Fibroblast of mammary gland (primary cell): ENCODE data around the gene MITF.

ENCODE experiments used
- DNase-seq: peaks from one replicate; pipeline ENCODE4 v3.0.0-alpha.2; 2010; ENCODE audit warnings: low read depth
- H3K4me3 ChIP-seq: 2 replicates; pipeline ENCODE4 v1.5.1; 2011; ENCODE audit warnings: low read depth, mild to moderate bottlenecking, low read length, moderate library complexity; ENCODE audit not compliant: control insufficient read depth
- TF ChIP-seq, protein P1 (sequence below): conservative IDR thresholded peaks from 2 replicates; pipeline ENCODE4 v1.5.1; 2011; ENCODE audit warnings: low read depth, low read length, inconsistent platforms; ENCODE audit not compliant: control insufficient read depth, insufficient read depth

Gene MITF

DNA sequence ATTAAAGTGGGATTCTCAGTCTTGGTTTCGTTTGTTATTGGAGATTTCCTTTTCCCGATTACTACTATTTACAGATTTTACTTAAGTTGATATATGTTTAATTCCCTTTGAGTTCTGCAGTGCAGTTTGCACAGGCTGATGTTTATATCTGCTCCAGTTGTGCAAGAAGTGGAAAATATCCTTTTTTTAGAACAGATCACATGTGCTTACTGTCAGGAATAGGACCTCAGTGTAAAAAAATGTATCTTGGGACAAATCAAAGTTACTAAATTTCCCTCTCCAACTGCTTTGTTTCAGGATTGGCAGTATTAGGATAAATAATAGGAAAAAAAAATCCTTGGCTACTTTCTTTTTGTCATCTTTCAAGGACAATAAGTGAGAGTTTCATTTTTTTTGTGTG is 6.9 kb downstream of the MITF start:
- no peak overlapping the region for H3K4me3 ChIP-seq
- DNase-seq = peak; percentile 56
- TF ChIP-seq, protein P1, sequence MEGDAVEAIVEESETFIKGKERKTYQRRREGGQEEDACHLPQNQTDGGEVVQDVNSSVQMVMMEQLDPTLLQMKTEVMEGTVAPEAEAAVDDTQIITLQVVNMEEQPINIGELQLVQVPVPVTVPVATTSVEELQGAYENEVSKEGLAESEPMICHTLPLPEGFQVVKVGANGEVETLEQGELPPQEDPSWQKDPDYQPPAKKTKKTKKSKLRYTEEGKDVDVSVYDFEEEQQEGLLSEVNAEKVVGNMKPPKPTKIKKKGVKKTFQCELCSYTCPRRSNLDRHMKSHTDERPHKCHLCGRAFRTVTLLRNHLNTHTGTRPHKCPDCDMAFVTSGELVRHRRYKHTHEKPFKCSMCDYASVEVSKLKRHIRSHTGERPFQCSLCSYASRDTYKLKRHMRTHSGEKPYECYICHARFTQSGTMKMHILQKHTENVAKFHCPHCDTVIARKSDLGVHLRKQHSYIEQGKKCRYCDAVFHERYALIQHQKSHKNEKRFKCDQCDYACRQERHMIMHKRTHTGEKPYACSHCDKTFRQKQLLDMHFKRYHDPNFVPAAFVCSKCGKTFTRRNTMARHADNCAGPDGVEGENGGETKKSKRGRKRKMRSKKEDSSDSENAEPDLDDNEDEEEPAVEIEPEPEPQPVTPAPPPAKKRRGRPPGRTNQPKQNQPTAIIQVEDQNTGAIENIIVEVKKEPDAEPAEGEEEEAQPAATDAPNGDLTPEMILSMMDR = no peak

DNA sequence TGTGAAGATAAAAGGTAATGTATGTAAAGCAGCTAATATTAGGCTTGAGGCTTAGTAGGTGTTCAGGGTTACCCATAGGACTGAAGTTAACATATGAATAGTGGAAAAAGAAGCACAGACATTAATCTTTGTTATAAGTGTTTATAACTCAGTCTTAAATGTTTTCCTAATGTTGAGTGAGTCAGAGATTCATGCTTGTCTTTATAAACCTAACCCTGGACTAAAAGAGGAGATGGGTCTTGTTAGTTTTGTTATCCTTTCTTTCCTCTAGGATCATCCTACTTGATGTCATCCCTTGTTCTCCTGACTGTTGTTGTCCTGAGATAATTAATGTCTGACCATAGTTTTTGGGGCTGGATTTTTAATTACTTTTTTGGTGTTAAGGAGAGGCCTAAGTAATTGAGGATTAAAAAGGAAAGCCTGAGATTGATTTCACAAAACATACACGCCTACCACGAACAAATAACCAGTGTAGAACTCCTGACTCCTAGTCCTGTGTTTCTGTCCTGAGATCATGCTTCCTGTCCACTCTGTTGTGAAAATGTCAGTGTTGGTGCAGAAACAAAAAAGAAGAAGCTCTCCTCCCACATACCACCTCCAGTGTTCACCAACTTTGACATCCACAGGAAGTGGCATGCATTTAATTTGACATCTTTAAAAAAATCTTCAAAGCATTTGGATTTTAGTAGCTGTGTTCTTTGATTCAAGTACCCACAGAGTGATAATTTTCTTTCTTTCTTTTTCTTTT is 8.4 kb downstream of the MITF start:
- DNase-seq = peak; percentile 34
- TF ChIP-seq, protein P1 = no peak
- no peak overlapping the region for H3K4me3 ChIP-seq

DNA sequence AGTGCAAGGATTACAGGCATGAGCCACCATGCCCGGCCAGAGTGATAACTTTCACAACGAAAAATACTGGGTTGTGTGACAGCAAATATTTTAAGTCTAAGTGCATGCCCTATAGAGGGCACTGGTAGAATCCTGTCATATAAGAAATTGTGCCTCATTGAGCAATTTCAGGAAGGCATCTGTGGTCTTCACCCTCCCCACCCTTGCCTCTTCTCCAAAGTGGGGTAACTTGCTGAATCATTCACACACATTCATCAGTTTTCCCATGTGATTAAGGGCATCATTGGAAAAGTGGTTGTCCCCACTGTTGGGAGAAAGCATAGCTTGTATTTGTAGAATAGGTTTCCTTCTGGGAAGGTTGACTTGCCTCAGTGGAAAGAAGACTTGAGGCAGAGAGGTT is 9.2 kb downstream of the MITF start:
- H3K4me3 ChIP-seq = no peak overlapping the region
- DNase-seq = no peak
- TF ChIP-seq, protein P1 = no peak

DNA sequence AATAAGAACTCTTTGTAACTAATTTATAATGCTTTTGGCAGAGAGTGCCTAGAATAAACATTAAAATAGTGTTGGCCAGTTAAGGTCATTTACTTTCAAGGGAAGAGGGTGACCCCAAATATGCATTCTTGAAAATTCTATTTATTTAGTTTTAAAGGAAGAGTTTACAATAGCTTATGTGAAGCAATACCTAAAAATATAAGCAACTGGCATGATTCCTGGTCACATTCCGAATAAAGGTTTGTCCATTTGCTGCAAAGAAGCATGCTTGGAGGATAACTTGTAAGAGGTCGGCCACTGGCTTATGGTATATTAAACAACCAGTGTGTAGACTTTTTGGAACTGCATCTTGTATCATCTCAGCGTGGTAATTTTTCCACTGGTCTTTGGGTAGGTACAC is 10.2 kb downstream of the MITF start:
- H3K4me3 ChIP-seq = no peak overlapping the region
- TF ChIP-seq, protein P1 = no peak
- no peak for DNase-seq

DNA sequence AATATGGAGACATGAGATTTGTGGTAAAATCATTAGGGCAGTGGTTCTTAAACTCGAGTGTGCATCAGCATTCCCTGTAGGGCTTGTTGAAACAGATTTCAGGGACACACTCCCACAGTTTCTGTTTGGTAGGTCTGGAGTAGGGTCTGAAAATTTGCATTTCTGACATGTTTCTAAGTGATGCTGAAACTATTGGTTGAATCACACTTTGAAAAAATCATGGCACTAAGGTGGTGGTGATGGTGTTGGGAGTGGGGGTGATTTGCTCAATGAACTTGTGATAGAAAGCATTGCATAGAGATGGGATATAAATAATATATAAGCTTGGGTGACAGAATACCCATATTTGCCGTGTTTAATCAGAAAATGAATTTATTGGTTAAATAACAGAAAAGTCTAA is 11.3 kb downstream of the MITF start:
- H3K4me3 ChIP-seq = no peak overlapping the region
- DNase-seq = no peak
- TF ChIP-seq, protein P1 = no peak

DNA sequence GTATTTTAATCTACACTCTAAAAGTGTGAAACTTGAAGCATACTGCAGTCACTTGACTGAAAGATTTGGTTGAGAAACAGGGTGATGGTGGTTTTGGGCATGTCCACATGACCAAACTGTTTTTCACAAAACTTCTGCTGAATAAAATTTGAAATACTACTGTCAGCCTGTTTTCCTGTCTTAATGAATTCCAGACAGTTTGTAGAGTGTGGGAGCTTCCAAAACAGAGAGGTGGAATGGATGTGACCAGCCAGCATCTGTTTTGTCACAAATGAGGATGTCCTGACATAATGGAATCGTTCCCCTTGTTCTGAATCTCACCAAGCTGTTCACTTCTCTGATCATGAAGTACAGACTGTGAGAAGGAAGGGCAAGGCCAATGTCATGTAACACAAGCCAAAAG is 11.8 kb downstream of the MITF start:
- TF ChIP-seq, protein P1 = no peak
- H3K4me3 ChIP-seq = no peak overlapping the region
- no peak for DNase-seq
